ENCODE measurements around the gene EDN2. TPM values are rescaled to one million over a fixed set of nuclear protein-coding genes. Genes with fewer than 3 reads are reported as not detected.

EDN2 gene
- total RNA-seq (under 1 TPM in 1 of 2 donors, not detected in 1; 0.66 TPM), polyA plus RNA-seq (ENCODE audit: insufficient read length in 2 of 2) (under 1 TPM in 1 of 2 donors, not detected in 1; 0.17 TPM)
- long read RNA-seq, donor 1, result 0 reads
- long read RNA-seq, donor 2, result 0 reads
- long read RNA-seq, donor 3, result 0 reads
- long read RNA-seq, donor 4, result 0 reads

- Histone ChIP-seq H3K4me1 (ENCODE audit: control insufficient read depth, insufficient read depth, low read length) (peaks cover 65% of the 10 kb centered on the region), H3K36me3 (ENCODE audit: control insufficient read depth, insufficient read depth, low read length) (no peaks in the 10 kb centered on the region), H3K27me3 (ENCODE audit: control insufficient read depth, insufficient read depth, low read length) (peaks cover 7% of the 10 kb centered on the region), H3K27ac (ENCODE audit: low read depth, low read length) (no peak within 1 kb of the TSS), H3K9me3 (ENCODE audit: control insufficient read depth, insufficient read depth, low read length) (no peaks in the 10 kb centered on the region), H3K4me3 (ENCODE audit: low read depth, low read length) (no peak within 1 kb of the TSS)
- WGBS (ENCODE audit: insufficient coverage), result 65% methylated on average over 15 of the region's 27 CpGs
- DNase-seq (ENCODE audit: low read depth in 4 of 6, low spot score in 6 of 6), result no peak
Observed at GRCh38 chr1:41484402-41485241, at the start of gene EDN2. Gene EDN2, minus strand, starts transcription at chr1:41484683. Its CDS starts 82 bp downstream, at chr1:41484601.

GRCh38 chr1:41533731-41534080 is 49.2 kb upstream of the EDN2 start:
- Histone ChIP-seq H3K27ac (ENCODE audit: low read depth, low read length) (no peak overlapping the region), H3K4me1 (ENCODE audit: control insufficient read depth, insufficient read depth, low read length) (peaks cover 17% of the 10 kb centered on the region), H3K27me3 (ENCODE audit: control insufficient read depth, insufficient read depth, low read length) (no peaks in the 10 kb centered on the region), H3K9me3 (ENCODE audit: control insufficient read depth, insufficient read depth, low read length) (no peaks in the 10 kb centered on the region), H3K4me3 (ENCODE audit: low read depth, low read length) (no peak overlapping the region), H3K36me3 (ENCODE audit: control insufficient read depth, insufficient read depth, low read length) (no peaks in the 10 kb centered on the region)
- DNase-seq (ENCODE audit: low read depth in 4 of 6, low spot score in 6 of 6), result no peak
- WGBS (ENCODE audit: insufficient coverage), result 86% methylated on average over 5 of the region's 5 CpGs

- 85% methylated on average over 12 of the region's 12 CpGs for WGBS (ENCODE audit: insufficient coverage)
- no peaks in the 10 kb centered on the region for H3K36me3 ChIP-seq (ENCODE audit: control insufficient read depth, insufficient read depth, low read length)
- H3K27me3 ChIP-seq (ENCODE audit: control insufficient read depth, insufficient read depth, low read length), result no peaks in the 10 kb centered on the region
- H3K9me3 ChIP-seq (ENCODE audit: control insufficient read depth, insufficient read depth, low read length), result no peaks in the 10 kb centered on the region
- H3K27ac ChIP-seq (ENCODE audit: low read depth, low read length), result no peak overlapping the region
- no peak overlapping the region for H3K4me3 ChIP-seq (ENCODE audit: low read depth, low read length)
- no peak for DNase-seq (ENCODE audit: low read depth in 4 of 6, low spot score in 6 of 6)
- H3K4me1 ChIP-seq (ENCODE audit: control insufficient read depth, insufficient read depth, low read length), result peaks cover 12% of the 10 kb centered on the region
Observed at GRCh38 chr1:41533016-41533730, 48.7 kb upstream of the EDN2 start.

- DNase-seq (ENCODE audit: low read depth in 4 of 6, low spot score in 6 of 6), result no peak
Observed at GRCh38 chr1:41532206-41532975, 47.9 kb upstream of the EDN2 start.

GRCh38 chr1:41530411-41530810 is 45.9 kb upstream of the EDN2 start:
- no peak for DNase-seq (ENCODE audit: low read depth in 4 of 6, low spot score in 6 of 6)

More at GRCh38 chr1:41532206-41532975, 47.9 kb upstream of the EDN2 start:
- no peak overlapping the region for H3K4me3 ChIP-seq (ENCODE audit: low read depth, low read length)
- H3K36me3 ChIP-seq (ENCODE audit: control insufficient read depth, insufficient read depth, low read length), result no peaks in the 10 kb centered on the region
- H3K27ac ChIP-seq (ENCODE audit: low read depth, low read length), result no peak overlapping the region
- H3K9me3 ChIP-seq (ENCODE audit: control insufficient read depth, insufficient read depth, low read length), result no peaks in the 10 kb centered on the region
- H3K27me3 ChIP-seq (ENCODE audit: control insufficient read depth, insufficient read depth, low read length), result no peaks in the 10 kb centered on the region
- H3K4me1 ChIP-seq (ENCODE audit: control insufficient read depth, insufficient read depth, low read length), result peaks cover 4% of the 10 kb centered on the region
- WGBS (ENCODE audit: insufficient coverage), result 91% methylated on average over 8 of the region's 8 CpGs

GRCh38 chr1:41529621-41530395 is 45.3 kb upstream of the EDN2 start:
- no peak overlapping the region for H3K27ac ChIP-seq (ENCODE audit: low read depth, low read length)
- H3K27me3 ChIP-seq (ENCODE audit: control insufficient read depth, insufficient read depth, low read length), result no peaks in the 10 kb centered on the region
- H3K4me1 ChIP-seq (ENCODE audit: control insufficient read depth, insufficient read depth, low read length), result no peaks in the 10 kb centered on the region
- no peaks in the 10 kb centered on the region for H3K9me3 ChIP-seq (ENCODE audit: control insufficient read depth, insufficient read depth, low read length)
- 95% methylated on average over 23 of the region's 23 CpGs for WGBS (ENCODE audit: insufficient coverage)
- no peak overlapping the region for H3K4me3 ChIP-seq (ENCODE audit: low read depth, low read length)
- DNase-seq (ENCODE audit: low read depth in 4 of 6, low spot score in 6 of 6), result no peak
- H3K36me3 ChIP-seq (ENCODE audit: control insufficient read depth, insufficient read depth, low read length), result peaks cover 2% of the 10 kb centered on the region

More at GRCh38 chr1:41530411-41530810, 45.9 kb upstream of the EDN2 start:
- Histone ChIP-seq H3K4me1 (ENCODE audit: control insufficient read depth, insufficient read depth, low read length) (no peaks in the 10 kb centered on the region), H3K27me3 (ENCODE audit: control insufficient read depth, insufficient read depth, low read length) (no peaks in the 10 kb centered on the region), H3K27ac (ENCODE audit: low read depth, low read length) (no peak overlapping the region), H3K36me3 (ENCODE audit: control insufficient read depth, insufficient read depth, low read length) (peaks cover 2% of the 10 kb centered on the region), H3K9me3 (ENCODE audit: control insufficient read depth, insufficient read depth, low read length) (no peaks in the 10 kb centered on the region), H3K4me3 (ENCODE audit: low read depth, low read length) (no peak overlapping the region)
- 96% methylated on average over 3 of the region's 5 CpGs for WGBS (ENCODE audit: insufficient coverage)

GRCh38 chr1:41528726-41529605 is 44.5 kb upstream of the EDN2 start:
- Histone ChIP-seq H3K9me3 (ENCODE audit: control insufficient read depth, insufficient read depth, low read length) (no peaks in the 10 kb centered on the region), H3K27me3 (ENCODE audit: control insufficient read depth, insufficient read depth, low read length) (no peaks in the 10 kb centered on the region), H3K36me3 (ENCODE audit: control insufficient read depth, insufficient read depth, low read length) (peaks cover 8% of the 10 kb centered on the region), H3K4me3 (ENCODE audit: low read depth, low read length) (no peak overlapping the region), H3K4me1 (ENCODE audit: control insufficient read depth, insufficient read depth, low read length) (no peaks in the 10 kb centered on the region), H3K27ac (ENCODE audit: low read depth, low read length) (no peak overlapping the region)
- DNase-seq (ENCODE audit: low read depth in 4 of 6, low spot score in 6 of 6), result no peak
- WGBS (ENCODE audit: insufficient coverage), result 98% methylated on average over 6 of the region's 7 CpGs

- no peaks in the 10 kb centered on the region for H3K27me3 ChIP-seq (ENCODE audit: control insufficient read depth, insufficient read depth, low read length)
- no peak for DNase-seq (ENCODE audit: low read depth in 4 of 6, low spot score in 6 of 6)
- 98% methylated on average over 3 of the region's 3 CpGs for WGBS (ENCODE audit: insufficient coverage)
Observed at GRCh38 chr1:41528106-41528505, 43.6 kb upstream of the EDN2 start.

More at GRCh38 chr1:41528106-41528505, 43.6 kb upstream of the EDN2 start:
- peaks cover 10% of the 10 kb centered on the region for H3K36me3 ChIP-seq (ENCODE audit: control insufficient read depth, insufficient read depth, low read length)
- no peak overlapping the region for H3K27ac ChIP-seq (ENCODE audit: low read depth, low read length)
- H3K4me1 ChIP-seq (ENCODE audit: control insufficient read depth, insufficient read depth, low read length), result no peaks in the 10 kb centered on the region
- H3K4me3 ChIP-seq (ENCODE audit: low read depth, low read length), result no peak overlapping the region
- no peaks in the 10 kb centered on the region for H3K9me3 ChIP-seq (ENCODE audit: control insufficient read depth, insufficient read depth, low read length)

Measured in spinal cord (tissue), 10 donors.